ENCODE results near the gene M6PR.

The M6PR gene

GRCh38 chr12:8949342-8950220, at the start of gene M6PR:
M6PR (minus strand) TSS chr12:8949645; CDS start chr12:8946404, 3,241 bp downstream.
- Histone ChIP-seq H3K4me2 (ENCODE audit: low read depth, low read length, poor library complexity, severe bottlenecking) (peak within 1 kb of the TSS; percentile 87), H3F3A (ENCODE audit: low read depth) (no peaks in the 10 kb centered on the region), H4K20me1 (ENCODE audit: insufficient read depth, low read length, poor library complexity, severe bottlenecking) (peaks cover 41% of the 10 kb centered on the region), H2AFZ (ENCODE audit: low read length) (peak within 1 kb of the TSS; percentile 94), H3K9ac (ENCODE audit: low read depth, low read length, poor library complexity, severe bottlenecking) (peak within 1 kb of the TSS; percentile 95), H3K36me3 (ENCODE audit: insufficient read depth, low read length) (peaks cover 19% of the 10 kb centered on the region; the same call in 1 of the 2 replicates), H3K9me3 (ENCODE audit: insufficient read depth, low read depth, low read length) (peaks cover 4% of the 10 kb centered on the region; the same call in 1 of the 2 replicates), H3K27me3 (ENCODE audit: insufficient read depth, low read length, poor library complexity, severe bottlenecking) (no peaks in the 10 kb centered on the region), H3K9me2 (replicated peaks; ENCODE audit: low read depth, low read length) (no peaks in the 10 kb centered on the region), H3K4me3 (ENCODE audit: low read length, poor library complexity, severe bottlenecking) (peak within 1 kb of the TSS; percentile 95), H3K4me1 (ENCODE audit: insufficient read depth, low read length, poor library complexity, severe bottlenecking) (peaks cover 42% of the 10 kb centered on the region), H3K79me2 (ENCODE audit: insufficient read depth, low read length) (peaks cover 50% of the 10 kb centered on the region)
- TF ChIP-seq CTCF (conservative IDR thresholded peaks at IDR 0.05; ENCODE audit: low read length) (peak; percentile 71), EZH2phosphoT487 (IDR thresholded peaks at IDR 0.05; ENCODE audit: borderline replicate concordance) (no peak)

GRCh38 chr12:8996682-8997405, 47.4 kb upstream of the M6PR start:
- Histone ChIP-seq H3K4me1 (ENCODE audit: insufficient read depth, low read length, poor library complexity, severe bottlenecking) (peaks cover 10% of the 10 kb centered on the region), H3K4me2 (ENCODE audit: low read depth, low read length, poor library complexity, severe bottlenecking) (no peak overlapping the region), H3F3A (ENCODE audit: low read depth) (no peaks in the 10 kb centered on the region), H3K9me2 (replicated peaks; ENCODE audit: low read depth, low read length) (no peaks in the 10 kb centered on the region), H3K9ac (ENCODE audit: low read depth, low read length, poor library complexity, severe bottlenecking) (no peak overlapping the region), H2AFZ (ENCODE audit: low read length) (no peak overlapping the region), H4K20me1 (ENCODE audit: insufficient read depth, low read length, poor library complexity, severe bottlenecking) (no peaks in the 10 kb centered on the region), H3K9me3 (ENCODE audit: insufficient read depth, low read depth, low read length) (no peaks in the 10 kb centered on the region), H3K27me3 (ENCODE audit: insufficient read depth, low read length, poor library complexity, severe bottlenecking) (no peaks in the 10 kb centered on the region), H3K36me3 (ENCODE audit: insufficient read depth, low read length) (no peaks in the 10 kb centered on the region), H3K4me3 (ENCODE audit: low read length, poor library complexity, severe bottlenecking) (no peak overlapping the region), H3K79me2 (ENCODE audit: insufficient read depth, low read length) (no peaks in the 10 kb centered on the region)
- TF ChIP-seq EZH2phosphoT487 (IDR thresholded peaks at IDR 0.05; ENCODE audit: borderline replicate concordance) (no peak), CTCF (conservative IDR thresholded peaks at IDR 0.05; ENCODE audit: low read length) (no peak)

GRCh38 chr12:8995021-8995775, 45.8 kb upstream of the M6PR start:
- H3K79me2 ChIP-seq (ENCODE audit: insufficient read depth, low read length), result no peaks in the 10 kb centered on the region
- TF ChIP-seq EZH2phosphoT487 (IDR thresholded peaks at IDR 0.05; ENCODE audit: borderline replicate concordance) (no peak), CTCF (conservative IDR thresholded peaks at IDR 0.05; ENCODE audit: low read length) (no peak)
- peaks cover 15% of the 10 kb centered on the region for H3K4me1 ChIP-seq (ENCODE audit: insufficient read depth, low read length, poor library complexity, severe bottlenecking)
- no peaks in the 10 kb centered on the region for H3K27me3 ChIP-seq (ENCODE audit: insufficient read depth, low read length, poor library complexity, severe bottlenecking)
- H3F3A ChIP-seq (ENCODE audit: low read depth), result no peaks in the 10 kb centered on the region
- no peaks in the 10 kb centered on the region for H3K36me3 ChIP-seq (ENCODE audit: insufficient read depth, low read length)
- H3K9me2 ChIP-seq (replicated peaks; ENCODE audit: low read depth, low read length), result no peaks in the 10 kb centered on the region
- H3K9me3 ChIP-seq (ENCODE audit: insufficient read depth, low read depth, low read length), result no peaks in the 10 kb centered on the region
- no peaks in the 10 kb centered on the region for H4K20me1 ChIP-seq (ENCODE audit: insufficient read depth, low read length, poor library complexity, severe bottlenecking)
- H3K9ac ChIP-seq (ENCODE audit: low read depth, low read length, poor library complexity, severe bottlenecking), result no peak overlapping the region
- no peak overlapping the region for H2AFZ ChIP-seq (ENCODE audit: low read length)
- no peak overlapping the region for H3K4me2 ChIP-seq (ENCODE audit: low read depth, low read length, poor library complexity, severe bottlenecking)
- H3K4me3 ChIP-seq (ENCODE audit: low read length, poor library complexity, severe bottlenecking), result no peak overlapping the region
